ENCODE results near the gene TSEN34.
A peak's percentile ranks its signal among the peaks of the same experiment; 100 is the strongest.
"Not testable (repeated sequence)": the region's sequence is repeated elsewhere in the genome, so short reads cannot be mapped to it uniquely, and the experiment has no call there.

TSEN34 gene

GRCh38 chr19:54160854-54161253 lies 30.3 kb upstream of the TSEN34 start:
- Histone ChIP-seq H3K9ac (ENCODE audit: low read length in 5 of 5) (peak overlapping the region in 1 of 5 donors; percentile 83), H3K9me3 (ENCODE audit: control insufficient read depth in 5 of 5, low read length in 5 of 5) (no peaks in the 10 kb centered on the region), H3K4me3 (ENCODE audit: low read depth in 1 of 5, low read length in 5 of 5) (peak overlapping the region; percentile 69 to 96 (median 85)), H3K27me3 (ENCODE audit: control insufficient read depth in 5 of 5, insufficient read depth in 4 of 5, low read length in 5 of 5) (peaks cover 0 to 9% (median 6%) of the 10 kb centered on the region in 5 donors), H3K4me1 (ENCODE audit: control insufficient read depth in 5 of 5, insufficient read depth in 5 of 5, low read length in 5 of 5) (peaks cover 15 to 50% (median 43%) of the 10 kb centered on the region in 5 donors), H3K27ac (ENCODE audit: low read depth, low read length) (no peak overlapping the region), H3K36me3 (ENCODE audit: control insufficient read depth in 5 of 5, insufficient read depth in 5 of 5, low read length in 5 of 5) (peaks cover 0 to 24% (median 20%) of the 10 kb centered on the region in 5 donors)

- peaks cover 0 to 9% (median 6%) of the 10 kb centered on the region in 5 donors for H3K36me3 ChIP-seq (ENCODE audit: control insufficient read depth in 5 of 5, insufficient read depth in 5 of 5, low read length in 5 of 5)
- H3K27ac ChIP-seq (ENCODE audit: low read depth, low read length), result no peak overlapping the region
- no peak overlapping the region for H3K9ac ChIP-seq (ENCODE audit: low read length in 5 of 5)
- peaks cover 15 to 50% (median 43%) of the 10 kb centered on the region in 5 donors for H3K4me1 ChIP-seq (ENCODE audit: control insufficient read depth in 5 of 5, insufficient read depth in 5 of 5, low read length in 5 of 5)
- H3K4me3 ChIP-seq (ENCODE audit: low read depth in 1 of 5, low read length in 5 of 5), result peak overlapping the region; percentile 55 to 66 (median 58)
- no peaks in the 10 kb centered on the region for H3K9me3 ChIP-seq (ENCODE audit: control insufficient read depth in 5 of 5, low read length in 5 of 5)
- peaks cover 0 to 10% (median 7%) of the 10 kb centered on the region in 5 donors for H3K27me3 ChIP-seq (ENCODE audit: control insufficient read depth in 5 of 5, insufficient read depth in 4 of 5, low read length in 5 of 5)
These were observed 28.8 kb upstream of the TSEN34 start for GRCh38 chr19:54162241-54162805.

- H3K36me3 ChIP-seq (ENCODE audit: control insufficient read depth in 5 of 5, insufficient read depth in 5 of 5, low read length in 5 of 5), result peaks cover 0 to 3% (median 2%) of the 10 kb centered on the region in 5 donors
- no peaks in the 10 kb centered on the region for H3K9me3 ChIP-seq (ENCODE audit: control insufficient read depth in 5 of 5, low read length in 5 of 5)
- H3K27me3 ChIP-seq (ENCODE audit: control insufficient read depth in 5 of 5, insufficient read depth in 4 of 5, low read length in 5 of 5), result peaks cover 0 to 10% (median 7%) of the 10 kb centered on the region in 5 donors
- H3K4me1 ChIP-seq (ENCODE audit: control insufficient read depth in 5 of 5, insufficient read depth in 5 of 5, low read length in 5 of 5), result peaks cover 15 to 49% (median 43%) of the 10 kb centered on the region in 5 donors
- H3K4me3 ChIP-seq (ENCODE audit: low read depth in 1 of 5, low read length in 5 of 5), result peak overlapping the region in 3 of 5 donors; percentile 58 to 62 (median 58)
- no peak overlapping the region for H3K9ac ChIP-seq (ENCODE audit: low read length in 5 of 5)
- no peak overlapping the region for H3K27ac ChIP-seq (ENCODE audit: low read depth, low read length)
These were observed 28.2 kb upstream of the TSEN34 start for GRCh38 chr19:54162884-54163283.

GRCh38 chr19:54164369-54165068 lies 26.6 kb upstream of the TSEN34 start:
- Histone ChIP-seq H3K9ac (ENCODE audit: low read length in 5 of 5) (no peak overlapping the region), H3K27me3 (ENCODE audit: control insufficient read depth in 5 of 5, insufficient read depth in 4 of 5, low read length in 5 of 5) (peaks cover 0 to 11% (median 9%) of the 10 kb centered on the region in 5 donors), H3K4me1 (ENCODE audit: control insufficient read depth in 5 of 5, insufficient read depth in 5 of 5, low read length in 5 of 5) (peaks cover 7 to 41% (median 31%) of the 10 kb centered on the region in 5 donors), H3K9me3 (ENCODE audit: control insufficient read depth in 5 of 5, low read length in 5 of 5) (no peaks in the 10 kb centered on the region), H3K4me3 (ENCODE audit: low read depth in 1 of 5, low read length in 5 of 5) (peak overlapping the region in 1 of 5 donors; percentile 38), H3K36me3 (ENCODE audit: control insufficient read depth in 5 of 5, insufficient read depth in 5 of 5, low read length in 5 of 5) (no peaks in the 10 kb centered on the region), H3K27ac (ENCODE audit: low read depth, low read length) (no peak overlapping the region)

- no peaks in the 10 kb centered on the region for H3K36me3 ChIP-seq (ENCODE audit: control insufficient read depth in 5 of 5, insufficient read depth in 5 of 5, low read length in 5 of 5)
- no peak overlapping the region for H3K27ac ChIP-seq (ENCODE audit: low read depth, low read length)
- no peaks in the 10 kb centered on the region for H3K9me3 ChIP-seq (ENCODE audit: control insufficient read depth in 5 of 5, low read length in 5 of 5)
- H3K27me3 ChIP-seq (ENCODE audit: control insufficient read depth in 5 of 5, insufficient read depth in 4 of 5, low read length in 5 of 5), result peaks cover 0 to 11% (median 9%) of the 10 kb centered on the region in 5 donors
- no peak overlapping the region for H3K9ac ChIP-seq (ENCODE audit: low read length in 5 of 5)
- H3K4me1 ChIP-seq (ENCODE audit: control insufficient read depth in 5 of 5, insufficient read depth in 5 of 5, low read length in 5 of 5), result peaks cover 5 to 37% (median 28%) of the 10 kb centered on the region in 5 donors
- H3K4me3 ChIP-seq (ENCODE audit: low read depth in 1 of 5, low read length in 5 of 5), result no peak overlapping the region
These were observed 25.9 kb upstream of the TSEN34 start for GRCh38 chr19:54165222-54165621.

GRCh38 chr19:54168174-54168917 lies 22.8 kb upstream of the TSEN34 start:
- H3K9ac ChIP-seq (ENCODE audit: low read length in 5 of 5), result no peak overlapping the region
- H3K36me3 ChIP-seq (ENCODE audit: control insufficient read depth in 5 of 5, insufficient read depth in 5 of 5, low read length in 5 of 5), result no peaks in the 10 kb centered on the region
- H3K27me3 ChIP-seq (ENCODE audit: control insufficient read depth in 5 of 5, insufficient read depth in 4 of 5, low read length in 5 of 5), result peaks cover 9 to 21% (median 15%) of the 10 kb centered on the region in 5 donors
- H3K4me1 ChIP-seq (ENCODE audit: control insufficient read depth in 5 of 5, insufficient read depth in 5 of 5, low read length in 5 of 5), result peaks cover 3 to 24% (median 10%) of the 10 kb centered on the region in 5 donors
- H3K4me3 ChIP-seq (ENCODE audit: low read depth in 1 of 5, low read length in 5 of 5), result no peak overlapping the region
- H3K9me3 ChIP-seq (ENCODE audit: control insufficient read depth in 5 of 5, low read length in 5 of 5), result no peaks in the 10 kb centered on the region
- H3K27ac ChIP-seq (ENCODE audit: low read depth, low read length), result no peak overlapping the region

- Histone ChIP-seq H3K4me1 (ENCODE audit: control insufficient read depth in 5 of 5, insufficient read depth in 5 of 5, low read length in 5 of 5) (peaks cover 3 to 22% (median 9%) of the 10 kb centered on the region in 5 donors), H3K4me3 (ENCODE audit: low read depth in 1 of 5, low read length in 5 of 5) (no peak overlapping the region), H3K27me3 (ENCODE audit: control insufficient read depth in 5 of 5, insufficient read depth in 4 of 5, low read length in 5 of 5) (peaks cover 14 to 27% (median 19%) of the 10 kb centered on the region in 5 donors), H3K36me3 (ENCODE audit: control insufficient read depth in 5 of 5, insufficient read depth in 5 of 5, low read length in 5 of 5) (no peaks in the 10 kb centered on the region), H3K9me3 (ENCODE audit: control insufficient read depth in 5 of 5, low read length in 5 of 5) (no peaks in the 10 kb centered on the region), H3K27ac (ENCODE audit: low read depth, low read length) (no peak overlapping the region), H3K9ac (ENCODE audit: low read length in 5 of 5) (no peak overlapping the region)
These were observed 21.9 kb upstream of the TSEN34 start for GRCh38 chr19:54169149-54169740.

- not testable (repeated sequence) for H3K36me3 ChIP-seq (ENCODE audit: control insufficient read depth in 5 of 5, insufficient read depth in 5 of 5, low read length in 5 of 5); H3K9me3 ChIP-seq (ENCODE audit: control insufficient read depth in 5 of 5, low read length in 5 of 5); H3K27ac ChIP-seq (ENCODE audit: low read depth, low read length); H3K4me3 ChIP-seq (ENCODE audit: low read depth in 1 of 5, low read length in 5 of 5); H3K9ac ChIP-seq (ENCODE audit: low read length in 5 of 5)
- peaks cover 9 to 22% (median 16%) of the 10 kb centered on the region in 5 donors for H3K27me3 ChIP-seq (ENCODE audit: control insufficient read depth in 5 of 5, insufficient read depth in 4 of 5, low read length in 5 of 5)
- peaks cover 3 to 15% (median 5%) of the 10 kb centered on the region in 5 donors for H3K4me1 ChIP-seq (ENCODE audit: control insufficient read depth in 5 of 5, insufficient read depth in 5 of 5, low read length in 5 of 5)
These were observed 19.2 kb upstream of the TSEN34 start for GRCh38 chr19:54171736-54172431.
